NCI-H128 (cell line): ENCODE measurements around the gene DIS3L2.

Experiments
- DNase-seq: peaks from one replicate; lab custom pipeline; 2025; ENCODE audit not compliant: unreplicated experiment; lab: John Stamatoyannopoulos, UW

The DIS3L2 gene

DNA sequence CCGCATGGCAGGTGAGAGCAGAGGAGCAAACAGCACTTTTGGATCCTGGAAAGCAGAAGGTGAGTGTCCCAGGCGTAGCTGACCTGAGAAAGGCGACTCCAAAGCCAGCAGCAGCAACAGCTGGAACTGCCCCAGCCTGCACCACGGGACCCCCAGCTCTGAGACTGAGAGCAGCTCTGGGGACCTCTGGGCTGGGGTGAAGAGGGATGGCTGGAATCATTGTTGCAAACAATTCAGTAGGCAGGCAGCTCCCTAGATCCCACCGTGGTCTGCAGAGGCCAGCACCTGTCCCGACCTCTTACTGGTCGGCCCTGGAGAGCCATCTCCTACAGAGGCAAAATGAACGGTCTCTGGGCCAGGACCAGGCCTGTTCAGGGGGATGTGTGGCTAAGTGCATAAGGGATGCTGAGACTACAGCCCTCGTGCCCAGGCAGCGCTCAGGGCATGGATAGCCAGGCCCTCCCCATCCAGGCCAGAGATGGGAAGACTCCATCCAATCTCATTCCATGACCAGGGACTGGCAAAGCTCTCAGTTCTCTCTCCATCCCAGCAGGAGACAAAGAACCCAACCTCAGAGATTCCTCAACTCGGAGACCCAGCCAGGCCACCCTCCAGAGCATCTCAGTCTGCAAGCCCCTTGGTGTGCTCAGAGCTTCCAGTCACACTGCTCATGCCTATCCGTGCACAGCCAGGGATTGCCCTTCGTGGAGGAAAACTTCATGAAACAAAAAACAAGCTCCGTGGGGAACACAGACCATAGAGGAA, 378.8 kb downstream of the DIS3L2 start:
- no peak for DNase-seq

DNA sequence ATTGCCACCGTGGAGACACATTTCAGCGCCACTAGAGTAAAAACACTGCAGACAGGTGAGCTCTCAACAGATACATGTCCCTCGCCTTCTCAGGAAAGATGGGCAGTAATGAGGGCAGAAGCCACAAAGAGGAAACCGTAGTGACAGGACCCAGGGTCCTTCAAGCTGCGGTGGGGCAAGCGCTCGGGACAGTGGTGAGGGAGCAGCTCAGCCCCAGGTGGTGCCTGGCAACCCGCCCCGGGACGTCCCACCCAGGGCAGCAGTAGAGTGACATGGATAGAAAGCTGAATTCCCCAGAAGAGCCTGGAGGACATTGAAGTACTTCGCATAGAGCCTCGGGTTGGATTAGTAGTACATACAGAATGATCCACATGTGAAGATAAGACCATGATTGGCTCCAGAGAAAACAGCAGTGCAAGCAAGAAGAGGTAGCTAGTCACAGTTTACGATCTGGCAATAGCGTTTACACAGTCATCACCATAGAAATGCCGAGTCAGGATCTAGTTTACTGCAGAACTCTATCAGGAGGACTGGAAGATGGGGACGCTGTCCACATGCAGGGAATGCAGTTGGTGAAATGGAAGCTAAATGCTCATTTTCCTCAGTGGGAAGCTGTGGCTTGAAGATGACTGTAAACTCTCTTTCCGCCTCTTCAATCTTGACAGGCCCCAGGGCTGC, 379.7 kb downstream of the DIS3L2 start:
- no peak for DNase-seq

DNA sequence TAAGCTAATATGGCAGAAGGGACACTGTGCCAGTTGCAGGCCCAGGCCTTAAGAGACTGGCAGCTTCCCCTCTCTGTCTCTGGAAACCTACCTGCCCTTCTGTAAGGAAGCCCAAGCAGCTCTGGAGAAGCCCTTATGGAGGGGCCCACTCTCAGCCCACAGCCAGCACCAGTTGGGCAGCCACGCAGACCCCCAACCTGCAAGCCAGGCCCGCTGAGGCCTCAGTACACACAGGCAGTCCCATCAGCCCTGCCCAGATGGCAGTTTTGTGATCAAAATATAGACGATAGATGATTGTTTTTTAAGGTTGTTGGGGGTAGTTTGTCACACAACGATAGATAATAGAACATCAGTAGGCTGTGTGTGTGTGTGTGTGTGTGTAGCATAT, 380.2 kb downstream of the DIS3L2 start:
- no peak for DNase-seq

DNA sequence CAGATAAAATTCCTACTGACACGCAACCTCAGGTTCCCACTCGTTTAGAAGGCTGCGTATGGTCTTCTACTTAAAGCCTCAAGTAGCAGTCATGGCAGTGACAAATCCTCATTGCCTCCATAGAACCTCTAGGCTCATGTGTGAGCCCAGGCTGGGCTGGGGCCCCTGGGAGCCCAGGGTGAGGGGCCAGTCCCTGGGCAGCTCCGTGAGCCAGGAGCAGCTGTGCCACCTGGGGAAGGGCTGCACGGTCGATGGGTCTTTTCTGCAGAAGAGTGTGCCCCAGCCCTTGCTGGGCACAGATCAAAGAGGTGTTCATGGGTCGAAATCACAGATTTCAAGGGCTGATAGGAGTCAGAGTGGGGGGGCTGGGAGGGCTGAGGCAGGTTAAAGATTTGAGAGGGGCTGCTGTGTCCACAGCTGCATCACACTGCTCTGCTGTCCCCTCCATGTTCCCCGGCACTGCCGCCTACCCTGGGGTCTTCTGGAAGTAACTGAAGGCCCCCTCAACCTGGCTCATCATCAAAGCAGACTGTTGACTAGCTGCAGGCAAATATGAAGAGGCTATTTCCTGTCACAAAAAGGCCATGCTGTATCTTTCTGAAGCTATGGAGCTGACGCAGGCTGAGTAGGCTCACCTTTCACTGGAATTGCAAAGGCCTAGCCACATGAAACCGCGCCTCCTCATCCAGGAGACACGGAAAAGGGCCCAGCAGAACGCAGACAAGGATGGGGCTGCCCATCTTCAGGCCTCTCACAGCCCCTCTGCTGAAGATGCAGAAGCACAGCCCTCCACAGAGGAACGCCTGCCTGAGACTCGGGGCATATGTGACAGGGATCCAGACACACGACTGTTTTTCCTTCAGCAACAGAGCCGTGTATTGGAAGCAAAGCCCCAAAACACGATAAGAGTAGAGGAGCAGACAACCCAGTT, 381.4 kb downstream of the DIS3L2 start:
- no peak for DNase-seq

DNA sequence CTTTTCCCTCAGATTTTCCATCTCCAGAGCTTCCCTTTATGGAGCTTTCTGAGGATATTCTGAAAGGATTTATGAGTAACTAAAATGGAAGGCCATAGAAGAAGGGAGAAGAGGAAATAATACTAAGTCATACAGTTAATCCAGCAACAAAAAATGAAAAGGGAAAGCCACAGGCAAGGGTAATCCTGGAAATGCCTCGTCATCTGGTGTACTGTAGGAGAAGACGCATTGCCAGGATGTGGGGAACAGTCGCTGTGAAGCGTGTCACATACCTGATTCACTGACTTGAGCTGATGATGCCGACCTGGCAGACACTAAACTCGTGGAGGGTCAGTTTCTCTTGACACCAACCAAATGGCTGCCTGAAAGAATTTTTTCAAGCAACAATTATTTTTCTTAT, 382.3 kb downstream of the DIS3L2 start:
- no peak for DNase-seq

DNA sequence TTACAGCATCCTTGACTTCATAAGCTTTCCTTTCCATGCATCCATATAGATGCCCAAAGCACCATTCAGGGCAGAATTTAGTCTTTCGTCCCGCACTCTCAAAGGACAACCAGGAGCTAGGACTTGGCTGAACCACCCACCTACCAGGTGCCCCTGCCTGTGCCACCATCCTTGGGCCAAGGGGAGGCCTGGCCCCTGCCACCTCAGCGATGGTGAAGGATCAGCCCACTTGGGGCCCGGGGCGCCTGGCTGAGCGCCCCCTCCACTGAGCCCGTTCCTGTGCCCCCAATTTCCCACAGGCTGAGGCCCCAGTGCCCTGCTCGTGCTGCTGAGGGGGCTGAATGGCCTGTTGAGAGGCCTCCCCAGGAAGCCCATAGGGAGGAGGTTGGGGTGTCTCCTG, 383.7 kb downstream of the DIS3L2 start:
- no peak for DNase-seq

DNA sequence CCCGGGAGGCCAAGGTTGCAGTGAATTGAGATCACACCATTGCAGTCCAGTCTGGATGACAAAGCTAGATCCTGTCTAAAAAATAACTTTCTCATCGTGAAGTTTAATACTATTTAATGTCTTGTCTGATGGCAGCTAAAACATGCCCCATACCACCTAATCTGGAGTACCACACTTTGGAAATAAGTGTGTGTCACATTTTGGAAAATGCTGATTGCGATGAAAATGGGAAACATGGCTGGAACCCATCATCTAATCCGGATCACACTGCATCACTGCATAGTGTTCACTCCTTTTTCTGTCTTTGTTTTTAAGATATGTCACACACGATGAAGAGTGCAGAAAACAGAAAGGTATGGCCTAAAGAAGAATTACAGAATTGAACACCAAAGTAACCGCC, 385.9 kb downstream of the DIS3L2 start:
- DNase-seq = no peak

DNA sequence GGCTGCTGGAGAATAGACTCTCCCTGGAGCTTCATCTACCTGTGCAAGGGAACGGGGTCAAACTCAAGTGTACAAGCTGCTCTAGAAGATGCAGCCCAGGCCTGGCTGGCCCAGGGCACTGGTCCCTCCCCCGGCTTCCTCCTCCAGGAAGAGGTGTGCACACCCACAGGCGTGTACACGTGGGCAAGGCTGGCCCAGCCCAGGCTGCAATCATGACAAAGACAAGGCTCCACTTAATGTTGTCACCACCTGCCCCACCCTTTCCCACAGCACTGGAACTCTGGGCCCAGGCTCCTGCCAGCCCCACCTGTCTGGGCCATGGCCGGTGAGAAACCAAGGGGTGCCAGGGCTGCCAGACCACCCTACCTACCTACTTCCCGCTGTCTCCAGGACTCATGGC, 387.4 kb downstream of the DIS3L2 start:
- no peak for DNase-seq

DNA sequence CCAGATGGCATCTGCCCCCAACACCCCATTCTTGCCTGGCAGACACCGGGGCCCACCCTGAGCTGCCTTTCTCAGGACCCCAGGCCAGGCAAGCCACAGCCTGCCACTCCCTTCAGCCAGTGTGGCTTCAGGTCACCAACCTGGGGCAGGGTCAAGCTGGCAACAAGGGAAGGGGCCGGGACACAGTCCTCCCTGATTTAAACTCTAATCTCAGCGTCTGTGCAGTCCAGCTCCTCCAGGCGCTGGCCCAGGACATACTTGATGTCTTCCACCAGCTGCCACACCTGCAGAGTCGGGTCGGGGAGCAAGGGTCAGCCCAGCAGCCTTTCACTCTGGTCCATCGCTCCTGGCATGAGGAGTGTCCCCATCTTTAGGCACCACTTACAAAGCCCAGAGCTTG, 388.0 kb downstream of the DIS3L2 start:
- no peak for DNase-seq

DNA sequence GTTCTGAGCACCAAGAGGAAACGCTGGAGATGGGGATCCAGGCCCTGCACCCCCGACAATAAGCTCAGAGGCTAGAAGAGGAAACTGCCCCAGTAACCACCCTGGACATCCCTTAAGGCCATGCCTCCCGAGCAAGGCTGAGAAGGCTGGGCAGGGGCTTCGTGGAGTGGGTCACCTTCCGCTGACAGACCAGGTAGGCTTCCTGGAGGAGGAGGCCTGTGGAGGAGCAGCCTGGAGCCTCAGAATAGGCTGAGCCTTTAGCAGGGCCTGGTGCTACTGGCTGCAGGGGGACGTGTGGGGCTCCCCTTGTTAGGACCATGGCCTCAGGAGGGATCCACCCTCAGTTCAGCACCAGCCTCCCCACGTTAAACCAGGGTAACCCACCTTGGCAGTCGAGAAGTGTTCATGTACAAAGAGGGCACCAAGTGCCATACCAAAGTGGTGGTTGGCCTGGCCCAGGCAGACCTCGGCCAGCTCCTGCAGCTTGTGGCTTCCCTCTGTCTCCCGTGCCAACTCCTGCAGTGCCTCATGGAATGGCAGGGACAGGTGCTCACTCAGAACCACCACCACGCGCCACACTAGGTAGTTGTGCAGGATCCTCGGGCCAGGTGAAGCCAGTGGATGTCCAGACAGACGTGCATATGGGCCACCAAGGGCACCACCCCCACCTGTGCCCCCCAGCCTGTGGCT, 388.6 kb downstream of the DIS3L2 start:
- no peak for DNase-seq

DNA sequence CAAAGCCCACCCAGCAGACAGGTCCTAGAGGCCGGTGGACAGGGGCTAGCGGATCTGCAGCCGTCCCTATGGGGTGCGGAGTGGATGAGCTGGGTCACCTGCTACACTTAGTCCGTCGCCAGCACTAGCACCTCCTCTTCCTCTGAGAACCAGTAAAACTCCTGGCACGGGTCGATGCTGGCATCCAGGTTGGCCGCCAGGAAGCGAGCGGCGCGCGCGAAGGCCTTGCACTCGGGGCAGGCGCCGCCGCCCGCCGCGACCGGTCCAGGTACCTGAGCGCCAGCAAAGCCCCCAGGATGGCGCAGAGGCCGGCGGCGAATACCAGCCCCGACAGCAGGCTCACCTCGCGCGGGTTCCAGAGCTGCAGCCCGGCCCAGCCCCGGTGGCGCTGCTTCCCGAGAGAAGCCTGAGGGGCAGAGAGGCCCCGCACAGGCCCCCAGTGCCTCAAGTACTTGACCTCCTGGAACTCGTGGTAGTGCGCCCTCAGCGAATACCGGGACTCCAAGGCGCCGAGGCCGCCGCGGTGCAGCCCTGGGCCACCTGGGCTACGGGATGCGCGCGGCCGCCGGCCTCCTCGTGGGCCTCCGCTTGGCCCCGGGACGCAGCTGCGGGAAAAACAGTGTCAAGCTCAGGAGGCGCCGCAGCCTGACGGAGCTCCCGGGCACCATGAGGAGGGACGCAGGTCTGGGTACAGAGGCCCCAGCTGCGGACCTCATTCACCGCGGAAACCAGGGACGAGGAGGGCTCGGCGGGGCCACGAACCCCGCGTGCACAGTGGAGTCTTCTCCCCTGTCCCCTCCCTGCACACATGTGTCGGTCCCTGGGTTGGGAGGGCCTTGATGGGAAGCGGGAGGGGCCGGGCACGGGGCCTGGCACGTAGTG, 389.5 kb downstream of the DIS3L2 start:
- no peak for DNase-seq

DNA sequence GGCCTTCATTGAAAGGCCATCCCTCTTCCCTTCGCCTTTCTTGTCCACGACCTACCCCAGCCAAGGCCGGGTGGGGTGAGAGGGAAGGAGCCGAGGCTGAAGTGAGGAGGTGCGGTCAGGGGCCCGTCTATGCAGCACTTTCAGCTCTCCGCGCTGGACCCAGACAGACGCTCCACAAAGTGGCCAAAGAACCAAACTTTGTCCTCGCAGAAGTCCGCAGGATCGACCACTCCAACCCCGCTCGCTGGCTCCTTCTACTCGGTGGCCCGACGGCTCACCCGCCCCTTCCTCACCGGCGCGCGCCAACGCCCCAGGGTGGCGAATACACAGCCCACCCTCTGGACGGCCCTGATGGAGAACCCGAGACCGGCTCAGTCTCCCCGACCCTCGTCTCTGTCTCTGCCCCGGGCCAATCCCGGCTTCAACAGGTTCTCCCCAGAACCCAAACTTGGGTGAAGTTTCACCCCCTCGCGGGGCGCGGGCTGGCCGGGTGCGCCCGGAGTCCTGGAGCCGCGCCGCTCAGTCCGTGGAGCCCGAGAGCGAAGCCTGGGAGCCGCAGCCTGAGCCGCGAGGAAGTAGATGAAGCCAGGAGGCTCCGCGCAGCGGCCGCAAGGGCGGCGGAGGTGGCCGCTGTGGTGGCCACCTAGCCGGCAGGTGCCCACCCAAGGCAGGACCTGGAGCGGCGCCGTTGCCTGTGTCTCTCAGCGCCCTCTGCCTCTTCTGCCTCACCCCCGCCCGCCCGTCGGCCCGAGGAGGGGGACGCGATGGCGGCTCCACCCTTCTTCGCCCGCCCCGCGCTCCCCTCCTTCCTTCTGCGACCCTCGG, 390.4 kb downstream of the DIS3L2 start:
- DNase-seq = no peak

DNA sequence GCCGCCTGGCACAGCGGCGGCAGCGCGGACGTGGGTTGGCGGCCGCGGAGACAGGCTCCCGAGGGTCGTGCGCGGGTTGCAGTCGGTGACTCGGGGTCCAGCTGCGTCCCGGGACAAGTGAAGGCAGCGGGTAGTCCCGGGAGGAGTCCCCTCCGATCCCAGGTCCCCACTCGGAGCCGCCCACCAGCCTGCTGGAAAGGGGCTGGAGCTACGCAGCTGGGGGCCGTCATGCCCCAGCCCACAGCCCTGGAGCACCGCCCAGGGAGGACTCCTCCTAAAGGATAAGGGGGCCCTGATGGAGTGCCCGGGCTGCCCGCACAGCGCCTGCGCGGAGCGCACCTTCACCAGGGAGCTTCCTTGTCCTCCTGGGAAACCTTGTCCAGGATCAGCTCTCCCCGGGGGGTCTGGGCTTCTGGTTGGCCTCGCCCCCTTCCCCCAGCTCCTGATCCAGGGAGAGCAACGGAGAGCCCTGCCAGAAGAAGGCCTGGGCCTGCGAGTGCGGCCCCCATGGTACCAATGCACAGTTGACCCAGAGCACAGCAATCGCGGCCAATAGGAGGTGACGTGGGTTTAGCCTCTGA, 391.1 kb downstream of the DIS3L2 start:
- DNase-seq = no peak

DNA sequence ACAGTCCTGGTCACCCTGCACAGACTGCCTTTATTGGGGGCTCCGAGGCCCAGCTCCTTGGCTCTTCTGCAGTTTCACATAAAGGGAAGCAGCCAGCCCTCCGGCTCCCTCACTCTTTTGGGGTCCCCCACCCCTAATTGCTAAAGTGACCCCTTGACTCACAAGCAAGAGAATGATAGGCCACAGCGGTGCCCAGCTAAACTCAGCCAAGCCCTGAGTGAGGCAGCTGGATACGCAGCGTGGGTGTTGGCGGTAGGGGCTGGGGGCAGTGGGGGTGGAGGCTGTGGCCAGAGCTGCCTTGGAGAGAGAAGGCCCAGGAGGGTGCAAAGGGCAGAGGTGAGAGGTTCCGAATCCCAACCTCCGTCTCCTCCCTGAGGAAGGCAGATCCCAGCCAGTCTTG, 391.6 kb downstream of the DIS3L2 start:
- no peak for DNase-seq

DNA sequence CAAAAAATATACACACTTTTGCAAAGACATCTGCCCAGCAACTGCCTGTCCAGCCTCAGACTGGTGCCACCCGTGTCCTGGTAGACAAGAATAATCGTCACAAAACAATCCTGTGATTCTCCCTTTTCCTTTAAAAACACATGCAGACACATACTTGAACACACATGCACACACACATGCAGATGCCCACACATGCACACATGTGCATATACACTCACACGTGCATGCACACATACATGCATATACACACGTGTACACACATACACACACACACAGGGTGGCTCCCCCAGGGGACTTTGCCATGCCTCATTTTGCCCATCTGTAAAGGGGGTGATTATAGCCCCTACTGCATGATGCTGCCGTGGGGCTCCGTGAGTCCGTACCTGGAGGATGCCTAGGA, 392.1 kb downstream of the DIS3L2 start:
- no peak for DNase-seq

DNA sequence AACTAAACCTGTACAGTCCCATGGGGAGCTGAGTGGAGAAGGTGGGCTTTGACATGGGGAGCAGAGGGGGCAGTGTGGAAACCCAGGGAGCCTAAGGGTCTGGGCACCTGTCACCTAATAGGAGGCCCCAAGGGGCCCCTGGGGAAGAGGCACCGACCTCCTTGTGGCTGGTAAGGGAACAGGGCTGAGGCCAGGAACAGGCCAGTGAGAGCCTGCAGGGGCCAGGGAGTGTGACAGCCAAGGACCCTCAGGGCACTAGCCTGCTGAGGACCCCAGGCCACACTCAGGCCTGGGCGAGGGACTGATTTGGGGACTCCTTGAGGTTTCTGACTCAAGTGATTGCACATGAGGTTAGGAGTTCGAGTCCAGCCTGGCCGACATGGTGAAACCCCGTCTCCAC, 392.6 kb downstream of the DIS3L2 start:
- no peak for DNase-seq

DNA sequence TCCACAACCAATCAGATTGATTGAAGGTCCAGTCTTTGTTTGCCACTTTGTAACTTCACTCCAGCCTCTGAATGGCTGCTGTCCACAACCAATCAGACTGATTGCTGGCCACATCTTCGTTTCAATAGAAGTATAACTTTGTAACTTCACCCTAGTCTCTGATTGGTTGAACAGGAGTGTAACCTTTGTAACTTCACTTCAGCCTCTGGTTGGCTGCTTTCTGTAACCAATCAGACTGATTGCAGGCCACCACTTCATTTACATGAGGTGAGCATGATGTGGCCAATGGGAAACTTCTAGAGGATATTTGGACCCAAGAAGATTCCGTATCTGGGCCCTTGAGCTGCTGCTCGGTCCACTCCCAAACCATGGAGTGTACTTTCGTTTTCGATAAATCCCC, 400.1 kb downstream of the DIS3L2 start:
- no peak for DNase-seq

DNA sequence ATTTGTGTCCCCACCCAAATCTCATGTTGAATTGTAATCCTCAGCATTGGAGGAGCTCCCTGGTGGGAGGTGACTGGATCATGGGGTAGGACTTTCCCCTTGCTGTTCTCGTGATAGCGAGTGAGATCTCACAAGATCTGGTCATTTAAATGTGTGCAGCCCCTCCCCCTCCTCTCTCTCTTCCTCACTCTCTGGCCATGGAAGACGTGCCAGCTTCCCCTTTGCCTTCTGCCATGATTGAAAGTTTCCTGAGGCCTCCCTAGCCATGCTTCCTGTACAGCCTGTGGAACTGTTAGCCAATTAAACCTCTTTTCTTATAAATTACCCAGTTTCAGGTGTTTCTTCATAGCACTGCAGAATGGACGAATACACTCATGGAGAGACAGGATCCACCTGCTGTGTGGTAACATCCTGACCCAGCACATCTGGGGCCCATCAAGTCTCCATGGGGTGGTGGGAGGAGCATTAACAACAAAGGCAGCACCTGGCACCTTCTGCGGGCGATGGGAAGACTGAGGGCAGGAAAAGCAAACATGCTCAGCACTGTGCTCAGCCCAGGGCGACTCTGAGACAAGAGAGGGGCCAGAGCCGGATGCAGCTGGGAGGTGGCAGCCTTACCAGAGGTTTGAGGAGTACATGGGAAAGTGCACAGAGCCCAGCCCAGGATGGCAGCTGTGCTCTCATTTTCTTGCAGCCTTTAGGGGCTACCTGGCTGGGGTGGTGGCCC, 400.8 kb downstream of the DIS3L2 start:
- no peak for DNase-seq
